H1 (cell line): ENCODE data around the gene DPYD. TPM values are rescaled to one million over a fixed set of nuclear protein-coding genes. Genes with fewer than 3 reads are reported as not detected.

ENCODE experiments used
- ASH2L ChIP-seq: fragments of 200-600, 300-600 bp; sonication (generic); IDR thresholded peaks from one replicate; pipeline ENCODE4 v1.7.1; 2017; ENCODE audit warnings: low read length
- HDAC2 ChIP-seq, 2 experiments: fragments of 300-600 bp in 1 of 2; sonication (generic) in 1 of 2; IDR thresholded peaks; 2 replicates each; pipeline ENCODE4 v1.6.1; 2011 to 2012; ENCODE audit warnings: low read depth in 2 of 2, low read length in 2 of 2, mild to moderate bottlenecking in 2 of 2, moderate library complexity in 2 of 2, borderline replicate concordance in 1 of 2, inconsistent platforms in 1 of 2
- KDM1A ChIP-seq: fragments of 200-600, 300-600 bp; sonication (generic); IDR thresholded peaks from 2 replicates; pipeline ENCODE4 v1.7.1; 2016; ENCODE audit warnings: mild to moderate bottlenecking, low read length, borderline replicate concordance
- POLR2AphosphoS5 ChIP-seq: IDR thresholded peaks from 2 replicates; pipeline ENCODE4 v1.6.1; 2011; ENCODE audit warnings: low read depth, low read length
- RFX5 ChIP-seq: IDR thresholded peaks from 2 replicates; pipeline ENCODE4 v1.6.1; 2011; ENCODE audit warnings: low read depth, low read length, improper control_type of control experiment, borderline replicate concordance
- polyA plus RNA-seq, 7 experiments: library from polyadenylated mRNA; depleted of rRNA in 3 of 7; stranded (reverse) in 5 of 7; unstranded in 2 of 7; fragments of >200 nt in 5 of 7; fragments of 200-250 nt in 2 of 7; gene quantifications; 1 replicate in 5 of 7; 2 replicates in 1 of 7; 4 replicates in 1 of 7; pipeline versions ENCODE4 v1.2.1 to v1.2.3, GENCODE V29; 2011 to 2013; ENCODE audit warnings: missing spikeins in 2 of 7, mixed read lengths in 2 of 7
- total RNA-seq: library from RNA; stranded (reverse); fragmentation: NEBNext Ultra II Directional; extraction: Animal tissue kit (Norgen Biotek cat#: 25700); gene quantifications from 2 replicates; pipeline ENCODE4 v1.2.1, GENCODE V29; 2021

The DPYD gene
- total and polyA plus RNA-seq, 2 of the 8 experiments (the other 6 are each of a cell fraction or from before 2014, with no cell fraction given), result 0.29 to 0.73 TPM

- TF ChIP-seq HDAC2 (IDR thresholded peaks at IDR 0.05; ENCODE audit: borderline replicate concordance in 1 of 2, low read depth in 2 of 2, low read length in 2 of 2) (no peak), KDM1A (no peak), POLR2AphosphoS5 (no peak), RFX5 (no peak), ASH2L (no peak)
- TF ChIP-seq, all 59 proteins: peak for 0
Measured at GRCh38 chr1:97209381-97209957, 711.4 kb downstream of the DPYD start (continued).
